Activated naive CD8-positive, alpha-beta T cell (primary cell): ENCODE results near the gene TMEM139.
A peak's percentile ranks its signal among the peaks of the same experiment; 100 is the strongest.
"Not testable (repeated sequence)": the region's sequence is repeated elsewhere in the genome, so short reads cannot be mapped to it uniquely, and the experiment has no call there.

Experiments
- H3K27ac Mint-ChIP-seq: one replicate; pipeline ENCODE4 v1.8.0; 2021; ENCODE audit warnings: mixed read lengths
- H3K27me3 Mint-ChIP-seq: one replicate; pipeline ENCODE4 v1.8.0; 2021; ENCODE audit warnings: mixed read lengths
- H3K36me3 Mint-ChIP-seq: one replicate; pipeline ENCODE4 v1.8.0; 2021; ENCODE audit warnings: mixed read lengths
- H3K4me1 Mint-ChIP-seq: one replicate; pipeline ENCODE4 v1.8.0; 2021; ENCODE audit warnings: low read depth, mixed read lengths
- H3K4me3 Mint-ChIP-seq: one replicate; pipeline ENCODE4 v1.8.0; 2021; ENCODE audit warnings: mild to moderate bottlenecking, mixed read lengths
- H3K9me3 Mint-ChIP-seq: one replicate; pipeline ENCODE4 v1.8.0; 2021; ENCODE audit warnings: low read depth, mixed read lengths

TMEM139 gene

DNA sequence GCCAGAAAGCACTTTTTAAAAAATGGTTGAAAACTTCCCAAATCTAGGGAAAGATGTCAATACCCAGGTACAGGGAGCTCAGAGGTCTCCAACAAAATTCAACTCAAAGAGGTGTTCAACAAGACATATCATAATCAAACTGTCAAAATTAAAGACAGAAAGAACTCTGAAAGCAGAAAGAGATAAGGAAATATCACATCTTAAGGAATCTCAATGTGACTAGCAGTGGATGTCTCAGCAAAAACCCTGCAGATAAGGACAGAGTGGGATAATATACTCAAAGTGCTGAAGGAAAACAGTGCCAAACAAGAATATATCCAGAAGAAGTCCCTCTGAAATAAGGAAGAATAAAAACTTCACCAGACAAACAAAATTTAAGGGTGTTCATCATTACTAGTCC is 34.6 kb upstream of the TMEM139 start:
- H3K27me3 Mint-ChIP-seq, result no peaks in the 10 kb centered on the region
- H3K4me3 Mint-ChIP-seq, result no peak overlapping the region
- H3K27ac Mint-ChIP-seq, result peak overlapping the region; percentile 64
- peaks cover 13% of the 10 kb centered on the region for H3K36me3 Mint-ChIP-seq
- H3K9me3 Mint-ChIP-seq, result peaks cover 8% of the 10 kb centered on the region
- H3K4me1 Mint-ChIP-seq, result peaks cover 86% of the 10 kb centered on the region

DNA sequence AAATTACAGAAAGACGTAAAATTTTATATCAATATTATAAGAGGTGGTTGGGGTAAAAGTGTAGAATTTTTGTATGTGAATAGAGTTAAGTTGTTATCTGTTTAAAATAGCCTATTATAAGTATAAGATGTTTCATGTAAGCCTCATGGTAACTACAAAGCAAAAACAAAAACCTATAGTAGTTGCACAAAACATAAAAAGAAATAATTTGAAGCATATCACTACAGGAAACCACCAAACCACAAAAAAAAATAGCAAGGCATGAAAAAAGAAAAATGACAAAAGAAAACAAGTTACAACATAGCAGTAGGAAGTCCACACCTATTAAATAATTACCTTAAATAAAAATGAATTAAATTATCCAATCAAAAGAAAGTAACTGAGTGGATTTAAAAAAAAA is 33.9 kb upstream of the TMEM139 start:
- H3K4me3 Mint-ChIP-seq, result peak overlapping the region; percentile 35
- peaks cover 13% of the 10 kb centered on the region for H3K36me3 Mint-ChIP-seq
- H3K4me1 Mint-ChIP-seq, result peaks cover 86% of the 10 kb centered on the region
- no peaks in the 10 kb centered on the region for H3K27me3 Mint-ChIP-seq
- peak overlapping the region; percentile 64 for H3K27ac Mint-ChIP-seq
- H3K9me3 Mint-ChIP-seq, result peaks cover 8% of the 10 kb centered on the region

DNA sequence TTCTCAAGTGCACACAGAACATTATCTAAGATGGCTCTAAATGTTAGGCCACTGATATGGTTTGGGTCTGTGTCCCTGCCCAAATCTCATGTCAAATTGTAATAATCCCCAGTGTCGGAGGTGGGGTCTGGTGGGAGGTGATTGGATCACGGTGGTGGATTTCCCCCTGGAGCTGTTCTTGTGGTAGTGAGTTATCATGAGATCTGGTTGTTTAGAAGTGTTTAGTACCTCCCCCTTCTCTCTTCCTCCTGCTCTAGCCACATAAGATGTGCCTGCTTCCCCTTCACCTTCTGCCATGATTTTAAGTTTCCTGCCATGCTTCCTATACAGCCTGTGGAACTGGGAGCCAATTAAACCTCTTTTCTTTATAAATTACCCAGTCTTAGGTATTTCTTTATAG is 32.8 kb upstream of the TMEM139 start:
- H3K36me3 Mint-ChIP-seq, result peaks cover 13% of the 10 kb centered on the region
- peak overlapping the region; percentile 67 for H3K27ac Mint-ChIP-seq
- H3K4me1 Mint-ChIP-seq, result peaks cover 83% of the 10 kb centered on the region
- H3K9me3 Mint-ChIP-seq, result peaks cover 8% of the 10 kb centered on the region
- H3K27me3 Mint-ChIP-seq, result no peaks in the 10 kb centered on the region
- peak overlapping the region; percentile 15 for H3K4me3 Mint-ChIP-seq

DNA sequence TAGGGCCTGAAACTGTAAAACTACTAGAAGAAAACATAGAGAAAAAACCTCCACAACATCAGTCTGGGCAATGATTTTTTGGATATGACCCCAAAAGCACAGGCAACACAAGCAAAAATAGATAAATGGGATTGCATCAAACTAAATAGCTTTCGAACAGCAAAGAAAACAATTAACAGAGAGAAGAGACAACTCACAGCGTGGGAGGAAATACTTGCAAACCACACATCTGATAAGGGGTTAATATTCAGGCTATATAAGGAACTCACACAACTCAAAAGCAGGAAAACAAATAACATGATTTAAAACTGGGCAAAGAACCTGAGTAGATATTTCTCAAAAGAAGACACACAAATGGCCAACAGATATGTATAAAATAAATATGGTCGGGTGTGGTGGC is 29.2 kb upstream of the TMEM139 start:
- peak overlapping the region; percentile 28 for H3K4me3 Mint-ChIP-seq
- peaks cover 9% of the 10 kb centered on the region for H3K36me3 Mint-ChIP-seq
- H3K27ac Mint-ChIP-seq, result no peak overlapping the region
- peaks cover 3% of the 10 kb centered on the region for H3K9me3 Mint-ChIP-seq
- peaks cover 77% of the 10 kb centered on the region for H3K4me1 Mint-ChIP-seq
- no peaks in the 10 kb centered on the region for H3K27me3 Mint-ChIP-seq

DNA sequence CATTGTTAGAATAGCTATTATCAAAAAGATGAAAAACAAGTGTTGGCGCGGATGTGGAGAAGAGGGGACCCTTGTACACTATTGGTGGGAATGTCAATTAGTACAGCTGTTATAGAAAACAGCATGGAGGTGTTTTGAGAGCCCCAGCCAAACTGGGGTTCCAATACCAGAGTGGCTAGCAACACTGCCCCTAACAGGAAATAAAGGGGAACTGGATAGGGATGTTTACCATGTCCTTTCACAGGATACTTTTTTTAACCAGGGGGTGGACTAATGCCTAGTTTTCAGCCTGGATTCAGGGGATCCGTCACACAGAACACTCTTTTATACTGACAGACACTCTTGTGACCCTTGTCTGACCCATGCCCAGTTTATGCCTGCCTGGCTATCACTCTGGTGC is 28.4 kb upstream of the TMEM139 start:
- Mint-ChIP-seq H3K27ac (no peak overlapping the region), H3K27me3 (no peaks in the 10 kb centered on the region), H3K4me3 (no peak overlapping the region), H3K36me3 (peaks cover 9% of the 10 kb centered on the region), H3K9me3 (peaks cover 3% of the 10 kb centered on the region), H3K4me1 (peaks cover 75% of the 10 kb centered on the region)

DNA sequence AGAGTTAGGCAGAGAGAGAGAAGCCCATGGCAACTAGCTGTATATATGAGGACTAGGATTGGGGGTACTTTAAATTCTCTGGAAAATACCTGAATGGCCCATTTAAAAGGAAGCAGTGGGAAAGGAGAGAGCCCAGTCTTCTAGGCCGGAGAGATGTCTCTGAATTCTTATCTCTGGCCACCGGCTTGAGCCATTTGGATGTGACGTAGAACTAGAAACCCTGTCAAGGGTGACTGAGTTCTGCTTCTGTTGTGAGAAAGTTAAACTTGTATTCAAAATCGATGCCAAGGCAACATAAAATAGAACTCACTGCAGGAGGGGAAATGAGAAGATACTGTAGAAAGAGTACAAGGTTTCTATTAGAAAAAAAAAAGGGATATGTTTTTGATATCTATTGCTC is 27.8 kb upstream of the TMEM139 start:
- H3K27me3 Mint-ChIP-seq, result no peaks in the 10 kb centered on the region
- H3K4me1 Mint-ChIP-seq, result peaks cover 72% of the 10 kb centered on the region
- no peak overlapping the region for H3K4me3 Mint-ChIP-seq
- H3K36me3 Mint-ChIP-seq, result peaks cover 9% of the 10 kb centered on the region
- H3K27ac Mint-ChIP-seq, result peak overlapping the region; percentile 2
- peaks cover 3% of the 10 kb centered on the region for H3K9me3 Mint-ChIP-seq

DNA sequence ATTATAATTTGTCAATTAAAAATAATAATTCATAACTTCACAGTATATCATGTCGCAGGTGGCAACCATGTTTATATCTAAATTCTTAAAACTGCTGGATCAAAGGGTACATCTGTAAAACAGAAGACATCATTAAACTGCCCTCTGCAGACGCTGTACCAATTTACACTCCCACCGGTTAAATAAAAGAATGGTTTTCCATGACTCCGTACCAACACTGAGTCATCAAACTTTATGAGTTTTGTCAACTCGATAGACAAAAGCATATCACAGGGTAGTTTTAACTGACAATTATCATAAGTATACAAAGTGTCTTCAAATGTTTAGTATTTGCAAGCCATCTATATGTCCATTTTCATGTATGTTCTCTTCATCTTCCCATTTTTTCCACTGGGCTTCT is 27.3 kb upstream of the TMEM139 start:
- Mint-ChIP-seq H3K36me3 (peaks cover 4% of the 10 kb centered on the region), H3K4me3 (no peak overlapping the region), H3K27ac (peak overlapping the region; percentile 18), H3K9me3 (peaks cover 3% of the 10 kb centered on the region), H3K4me1 (peaks cover 70% of the 10 kb centered on the region), H3K27me3 (no peaks in the 10 kb centered on the region)

DNA sequence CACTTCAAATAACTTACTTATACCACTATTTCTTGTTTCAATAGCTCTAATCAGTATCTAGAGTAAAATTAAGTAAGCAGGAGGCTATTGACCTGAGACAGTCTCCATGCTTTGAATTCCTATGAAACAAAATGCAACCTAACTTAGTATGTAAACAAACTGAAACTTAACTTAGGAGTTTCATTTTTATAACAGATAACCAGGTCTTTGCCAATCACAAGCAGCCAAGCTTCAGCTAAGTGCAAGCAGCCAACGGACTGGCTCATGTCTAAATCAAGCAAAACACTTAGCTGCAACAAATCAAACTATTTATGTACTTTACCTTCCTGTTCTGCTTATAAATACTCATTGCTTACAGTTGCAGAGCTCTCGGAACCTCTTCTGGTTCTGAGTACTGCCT is 25.9 kb upstream of the TMEM139 start:
- Mint-ChIP-seq H3K4me3 (peak overlapping the region; percentile 65), H3K4me1 (peaks cover 67% of the 10 kb centered on the region), H3K27me3 (no peaks in the 10 kb centered on the region), H3K9me3 (no peaks in the 10 kb centered on the region), H3K27ac (peak overlapping the region; percentile 84), H3K36me3 (peaks cover 3% of the 10 kb centered on the region)

DNA sequence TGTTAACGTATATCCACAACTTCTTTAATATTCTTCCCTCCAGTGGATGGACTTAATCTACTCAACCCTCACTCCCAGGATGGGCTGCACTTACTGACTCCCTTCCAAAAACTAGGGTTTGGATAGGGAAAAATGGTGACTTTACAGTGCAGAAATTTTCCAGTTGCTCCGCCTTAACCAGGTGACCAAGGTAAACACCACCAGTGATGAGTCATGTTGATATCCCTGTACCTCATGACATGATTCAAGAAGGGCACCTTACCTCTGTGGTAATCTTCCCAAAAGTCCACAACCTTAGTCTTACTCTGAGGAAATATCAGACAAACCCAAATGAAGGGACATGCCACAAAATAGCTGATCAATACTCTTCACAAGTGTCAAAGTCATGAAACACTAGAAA is 25.0 kb upstream of the TMEM139 start:
- H3K27me3 Mint-ChIP-seq, result no peaks in the 10 kb centered on the region
- peaks cover 70% of the 10 kb centered on the region for H3K4me1 Mint-ChIP-seq
- peak overlapping the region; percentile 30 for H3K4me3 Mint-ChIP-seq
- no peaks in the 10 kb centered on the region for H3K9me3 Mint-ChIP-seq
- H3K36me3 Mint-ChIP-seq, result no peaks in the 10 kb centered on the region
- H3K27ac Mint-ChIP-seq, result peak overlapping the region; percentile 75

DNA sequence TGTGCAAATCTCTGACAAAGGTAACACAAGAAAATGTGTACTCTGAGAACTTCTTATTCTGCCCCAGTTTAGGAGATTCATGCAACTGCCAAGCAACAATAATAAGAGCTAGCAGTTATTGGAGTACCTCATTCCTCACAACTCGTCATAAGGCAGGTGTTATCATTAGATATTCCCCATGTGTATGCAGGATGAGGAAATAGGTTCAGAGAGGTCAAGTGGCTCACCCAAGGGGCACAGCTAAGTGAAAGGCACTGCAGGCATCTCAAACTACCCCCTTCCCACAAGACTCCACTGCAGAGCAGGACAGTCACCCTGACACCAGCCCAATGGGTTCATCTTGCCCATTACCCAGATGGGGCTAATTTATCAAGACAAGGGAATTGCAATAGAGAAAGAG is 22.9 kb upstream of the TMEM139 start:
- H3K4me1 Mint-ChIP-seq, result peaks cover 68% of the 10 kb centered on the region
- peak overlapping the region; percentile 96 for H3K4me3 Mint-ChIP-seq
- H3K36me3 Mint-ChIP-seq, result peaks cover 5% of the 10 kb centered on the region
- no peaks in the 10 kb centered on the region for H3K27me3 Mint-ChIP-seq
- H3K9me3 Mint-ChIP-seq, result no peaks in the 10 kb centered on the region
- H3K27ac Mint-ChIP-seq, result peak overlapping the region; percentile 92

DNA sequence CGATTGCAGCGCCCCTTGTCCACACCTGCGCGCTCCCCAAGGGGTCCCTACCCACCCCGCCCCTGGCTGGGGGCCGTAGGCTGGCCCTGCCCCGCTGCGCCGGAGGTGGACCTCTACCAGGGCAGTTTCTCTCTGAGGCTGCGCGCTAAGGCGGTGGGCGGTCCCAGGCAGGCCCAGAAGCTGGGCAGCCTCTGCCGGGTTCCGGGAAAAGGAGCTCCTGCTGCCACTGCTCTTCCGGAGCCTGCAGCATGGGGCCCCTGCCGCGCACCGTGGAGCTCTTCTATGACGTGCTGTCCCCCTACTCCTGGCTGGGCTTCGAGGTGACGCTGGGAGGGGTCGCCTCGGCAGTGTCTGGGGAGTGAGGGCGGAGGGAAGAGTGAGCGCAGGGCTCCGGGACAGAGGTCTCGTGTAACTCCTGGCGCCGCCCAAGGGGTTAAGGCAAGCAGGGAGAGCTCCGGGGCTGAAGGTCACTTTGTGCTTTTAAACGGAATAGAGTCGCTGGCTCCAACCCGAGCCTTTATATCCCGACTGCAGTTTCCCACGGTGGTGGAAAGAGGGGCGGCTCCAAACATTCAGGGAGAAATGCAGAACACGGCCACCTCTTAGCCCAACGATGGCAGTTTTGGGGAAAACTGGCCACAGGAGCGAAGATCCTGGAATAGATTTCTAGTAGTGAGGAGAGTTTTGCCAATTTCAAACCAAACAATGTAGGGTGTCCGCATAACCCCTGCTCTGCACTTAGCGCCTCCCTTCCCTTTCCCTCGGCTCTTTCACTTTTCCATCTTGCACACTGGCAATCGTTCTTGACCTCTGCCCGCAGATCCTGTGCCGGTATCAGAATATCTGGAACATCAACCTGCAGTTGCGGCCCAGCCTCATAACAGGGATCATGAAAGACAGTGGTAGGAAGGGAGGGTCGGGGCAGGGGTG is 21.2 kb upstream of the TMEM139 start, which contains the start of gene GSTK1:
Gene GSTK1 (plus strand): TSS at position 176 of the 930 bp plus-strand sequence. CDS start 73 bp downstream, at position 249.
- H3K4me1 Mint-ChIP-seq, result peaks cover 61% of the 10 kb centered on the region

DNA sequence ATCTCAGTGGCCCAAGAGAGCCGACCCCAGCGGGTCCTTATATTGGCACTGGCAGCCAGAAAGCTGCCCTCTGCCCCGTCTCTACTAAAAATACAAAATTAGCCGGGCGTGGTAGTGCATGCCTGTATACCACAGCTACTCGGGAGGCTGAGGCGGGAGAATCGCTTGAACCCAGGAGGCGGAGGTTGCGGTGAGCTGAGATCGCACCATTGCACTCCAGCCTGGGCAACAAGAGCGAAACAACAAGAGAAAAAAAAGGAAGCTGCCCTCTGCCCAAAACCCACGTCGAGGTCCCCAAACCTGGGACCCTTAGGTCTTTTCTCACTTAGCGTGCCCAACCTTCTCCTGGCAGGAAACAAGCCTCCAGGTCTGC is 20.6 kb upstream of the TMEM139 start:
- Mint-ChIP-seq H3K4me1 (peaks cover 55% of the 10 kb centered on the region), H3K4me3 (peak overlapping the region; percentile 96)

More for the DNA sequence above, 21.2 kb upstream of the TMEM139 start, which contains the start of gene GSTK1:
- Mint-ChIP-seq H3K27me3 (no peaks in the 10 kb centered on the region), H3K4me3 (peak within 1 kb of the TSS; percentile 96), H3K27ac (peak within 1 kb of the TSS; percentile 96), H3K9me3 (no peaks in the 10 kb centered on the region), H3K36me3 (peaks cover 7% of the 10 kb centered on the region)

DNA sequence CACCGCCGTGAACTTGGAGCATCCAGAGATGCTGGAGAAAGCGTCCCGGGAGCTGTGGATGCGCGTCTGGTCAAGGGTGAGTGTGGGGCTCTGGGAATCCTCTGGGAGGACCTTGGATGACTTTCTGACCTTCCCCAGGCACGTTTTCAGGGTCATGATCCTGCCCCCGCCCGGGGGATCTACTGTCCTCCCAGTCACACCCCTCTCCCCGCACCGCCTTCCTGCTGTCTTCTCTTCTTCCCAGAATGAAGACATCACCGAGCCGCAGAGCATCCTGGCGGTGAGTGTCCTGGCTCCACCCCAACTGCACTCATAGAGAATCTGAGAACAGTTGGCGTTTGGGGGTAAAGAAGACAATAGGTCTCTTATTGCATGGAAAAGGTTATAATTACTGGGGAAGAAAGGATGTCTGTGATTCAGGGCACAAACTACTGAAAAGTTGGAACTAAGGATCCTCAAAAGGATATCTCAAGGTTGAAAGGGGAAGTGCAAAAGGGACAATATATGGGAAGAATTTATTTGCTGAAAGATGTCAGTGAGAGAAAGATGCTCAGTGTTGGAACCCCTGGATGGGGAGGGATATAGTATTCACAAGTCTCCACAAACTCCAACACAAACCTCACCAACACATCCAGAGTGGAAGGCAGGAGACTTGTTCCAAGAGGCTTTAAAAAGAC is 19.6 kb upstream of the TMEM139 start:
- Mint-ChIP-seq H3K36me3 (peaks cover 7% of the 10 kb centered on the region), H3K9me3 (no peaks in the 10 kb centered on the region), H3K27me3 (no peaks in the 10 kb centered on the region), H3K4me3 (peak overlapping the region; percentile 96), H3K27ac (peak overlapping the region; percentile 96), H3K4me1 (peaks cover 47% of the 10 kb centered on the region)

More for the DNA sequence above, 20.6 kb upstream of the TMEM139 start:
- not testable (repeated sequence) for H3K9me3 Mint-ChIP-seq, H3K27me3 Mint-ChIP-seq, H3K36me3 Mint-ChIP-seq
- H3K27ac Mint-ChIP-seq, result peak overlapping the region; percentile 96

DNA sequence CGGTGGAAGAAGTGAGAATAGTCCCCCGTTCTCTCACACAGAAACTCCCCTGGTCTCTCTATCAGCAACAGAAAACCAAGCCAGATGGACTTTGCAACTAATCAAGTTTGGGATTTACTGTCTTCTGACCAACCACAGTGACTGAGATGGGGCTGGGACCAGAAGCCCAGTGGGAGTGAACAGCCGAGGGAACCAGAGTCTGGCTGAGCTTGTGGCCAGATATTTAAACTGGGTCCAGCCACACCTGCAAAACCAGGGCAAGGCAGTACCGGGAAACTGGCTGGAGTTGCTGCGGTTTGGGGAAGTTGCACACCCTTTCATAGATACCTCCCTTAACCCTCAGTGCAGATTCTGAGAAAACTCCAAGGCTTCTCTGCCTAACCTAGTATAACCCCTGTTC is 15.5 kb upstream of the TMEM139 start:
- Mint-ChIP-seq H3K27me3 (no peaks in the 10 kb centered on the region), H3K4me3 (no peak overlapping the region), H3K27ac (peak overlapping the region; percentile 58), H3K4me1 (peaks cover 29% of the 10 kb centered on the region), H3K36me3 (peaks cover 7% of the 10 kb centered on the region), H3K9me3 (no peaks in the 10 kb centered on the region)

DNA sequence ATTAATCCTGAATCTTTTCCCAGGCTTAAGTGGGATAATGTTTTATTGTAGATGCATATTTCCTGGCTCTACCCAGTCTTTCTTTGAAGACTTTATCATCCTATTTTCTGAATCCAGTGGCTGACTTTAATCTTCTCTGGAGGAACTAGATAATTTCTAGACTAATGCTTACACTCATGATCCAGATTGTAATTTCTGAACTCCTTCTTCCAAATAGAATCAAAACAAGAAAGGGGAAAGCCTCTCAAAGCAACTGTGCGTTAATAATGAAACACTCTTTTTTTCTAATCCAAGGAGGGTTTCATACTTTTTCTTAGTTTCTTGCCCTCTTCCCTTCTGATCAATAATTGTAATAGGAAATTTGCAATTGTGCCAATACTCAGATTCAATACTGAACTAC is 13.5 kb upstream of the TMEM139 start:
- no peak overlapping the region for H3K27ac Mint-ChIP-seq
- H3K4me1 Mint-ChIP-seq, result peaks cover 10% of the 10 kb centered on the region
- peaks cover 2% of the 10 kb centered on the region for H3K36me3 Mint-ChIP-seq
- no peak overlapping the region for H3K4me3 Mint-ChIP-seq
- H3K9me3 Mint-ChIP-seq, result no peaks in the 10 kb centered on the region
- no peaks in the 10 kb centered on the region for H3K27me3 Mint-ChIP-seq
